ENCODE measurements around the gene MOXD1.
A peak's percentile ranks its signal among the peaks of the same experiment; 100 is the strongest.

The MOXD1 gene

DNA sequence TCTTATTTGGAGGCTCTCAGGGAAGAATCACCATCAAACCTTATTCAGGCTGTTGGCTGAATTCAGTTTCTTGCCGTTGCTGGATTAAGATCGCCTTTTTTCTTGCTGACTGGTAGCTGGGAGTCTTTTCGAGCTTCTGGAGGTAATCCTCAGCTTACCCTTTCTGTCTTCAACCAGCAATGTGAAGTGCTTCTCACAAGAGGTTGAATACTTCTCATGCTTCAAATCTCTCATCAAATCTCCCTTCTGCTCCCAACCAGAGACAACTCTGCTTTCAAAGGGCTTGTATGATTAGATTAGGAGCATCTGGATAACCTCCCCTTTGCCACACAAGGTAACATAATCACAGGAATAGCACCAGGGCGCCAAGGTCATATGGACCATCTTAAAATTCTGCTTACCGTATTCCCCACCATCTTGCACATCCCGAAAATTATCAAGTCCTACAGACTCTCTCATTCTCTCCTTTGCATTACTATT lies 137.2 kb downstream of the MOXD1 start:
- H3K4me3 ChIP-seq (replicated peaks; ENCODE audit: low read depth, low read length): no peak overlapping the region
- no peak for TF ChIP-seq CTCF (IDR thresholded peaks at IDR 0.05; ENCODE audit: low read depth, low read length, missing control alignments)
- DNase-seq (ENCODE audit: extremely low read depth, low read depth): no peak

GRCh38 chr6:132261354-132261753 lies 139.9 kb downstream of the MOXD1 start:
- no peak overlapping the region for H3K4me3 ChIP-seq (replicated peaks; ENCODE audit: low read depth, low read length)
- no peak for DNase-seq (ENCODE audit: extremely low read depth, low read depth)
- no peak for TF ChIP-seq CTCF (IDR thresholded peaks at IDR 0.05; ENCODE audit: low read depth, low read length, missing control alignments)

DNA sequence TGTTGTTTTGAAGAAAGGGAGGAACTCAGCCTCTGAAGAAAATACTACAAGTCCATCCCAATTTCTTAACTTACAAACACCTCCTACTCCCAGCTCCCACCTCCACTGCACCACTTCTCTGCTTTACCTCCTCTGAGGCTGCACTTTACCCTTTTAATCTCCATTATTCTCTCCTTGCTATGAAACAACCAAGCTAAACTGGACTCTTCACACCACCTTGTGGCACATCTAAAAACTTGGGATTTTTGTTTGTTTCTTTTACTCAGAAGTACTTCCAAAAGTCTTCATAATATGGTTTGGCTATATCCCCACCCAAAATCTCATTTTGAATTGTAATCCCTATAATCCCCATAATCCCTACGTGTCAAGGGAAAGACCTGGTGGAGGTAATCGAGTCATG lies 142.2 kb downstream of the MOXD1 start:
- DNase-seq (ENCODE audit: extremely low read depth, low read depth): peak; percentile 12
- TF ChIP-seq CTCF (IDR thresholded peaks at IDR 0.05; ENCODE audit: low read depth, low read length, missing control alignments): peak; percentile 37
- H3K4me3 ChIP-seq (replicated peaks; ENCODE audit: low read depth, low read length): no peak overlapping the region

DNA sequence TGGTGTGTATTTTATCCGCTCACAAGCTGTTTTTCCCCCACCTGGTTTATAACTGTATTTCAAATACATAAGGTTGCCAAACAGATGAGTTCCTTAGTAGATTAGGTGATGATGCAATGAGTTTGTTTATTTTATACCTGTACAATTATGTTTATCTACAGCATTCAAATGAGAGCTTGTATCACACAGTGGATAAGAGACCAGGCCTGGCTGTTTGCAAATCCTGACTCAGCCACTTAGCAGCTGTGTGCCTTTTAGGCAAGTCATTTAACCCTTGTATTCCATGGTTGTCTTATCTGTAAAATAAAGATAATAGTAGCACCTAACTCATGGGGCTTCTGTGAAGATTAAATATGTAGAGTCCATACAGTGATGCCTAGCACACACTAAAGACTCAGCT lies 143.7 kb downstream of the MOXD1 start:
- H3K4me3 ChIP-seq (replicated peaks; ENCODE audit: low read depth, low read length): no peak overlapping the region
- DNase-seq (ENCODE audit: extremely low read depth, low read depth): no peak
- no peak for TF ChIP-seq CTCF (IDR thresholded peaks at IDR 0.05; ENCODE audit: low read depth, low read length, missing control alignments)

DNA sequence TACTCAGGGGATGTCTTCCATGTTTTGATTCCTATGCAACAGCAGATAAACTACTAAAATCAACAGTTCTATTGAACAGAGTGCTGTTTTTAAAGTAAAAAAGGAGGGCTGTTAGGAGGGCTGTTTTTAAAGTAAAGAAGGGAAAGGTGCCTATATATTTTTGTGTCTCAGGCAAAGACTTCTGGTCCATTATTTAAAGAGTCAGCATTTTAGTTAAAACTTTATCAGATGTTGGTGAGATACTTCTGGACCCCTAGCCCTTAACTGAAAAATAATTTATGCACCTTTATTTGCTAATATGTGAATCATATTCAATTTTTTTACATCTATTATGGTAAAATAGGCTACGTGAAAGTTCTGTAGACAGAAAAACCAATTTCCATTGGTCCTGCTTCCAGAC lies 144.8 kb downstream of the MOXD1 start:
- H3K4me3 ChIP-seq (replicated peaks; ENCODE audit: low read depth, low read length): no peak overlapping the region
- no peak for TF ChIP-seq CTCF (IDR thresholded peaks at IDR 0.05; ENCODE audit: low read depth, low read length, missing control alignments)
- DNase-seq (ENCODE audit: extremely low read depth, low read depth): no peak

GRCh38 chr6:132253906-132254305 lies 147.4 kb downstream of the MOXD1 start:
- TF ChIP-seq CTCF (IDR thresholded peaks at IDR 0.05; ENCODE audit: low read depth, low read length, missing control alignments): no peak
- DNase-seq (ENCODE audit: extremely low read depth, low read depth): no peak
- no peak overlapping the region for H3K4me3 ChIP-seq (replicated peaks; ENCODE audit: low read depth, low read length)

DNA sequence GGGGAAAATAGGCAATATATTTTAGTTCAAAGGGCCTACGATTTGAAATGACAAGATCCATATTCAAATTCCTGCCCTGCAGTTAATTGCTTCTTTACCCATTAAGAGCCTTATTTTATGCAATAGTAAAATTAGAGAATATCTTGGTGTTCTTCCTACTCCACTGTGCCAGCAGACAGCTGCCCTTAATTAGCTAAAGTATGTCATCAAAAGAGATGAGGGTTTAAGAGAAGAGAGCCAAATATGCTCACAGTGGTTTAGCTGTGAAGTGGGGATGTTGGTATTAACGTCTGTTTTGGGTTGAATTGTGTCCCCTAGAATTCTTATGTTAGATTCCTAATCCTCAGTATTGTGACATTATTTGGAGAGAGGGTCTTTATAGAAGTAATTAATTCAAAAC lies 148.1 kb downstream of the MOXD1 start:
- no peak for TF ChIP-seq CTCF (IDR thresholded peaks at IDR 0.05; ENCODE audit: low read depth, low read length, missing control alignments)
- no peak overlapping the region for H3K4me3 ChIP-seq (replicated peaks; ENCODE audit: low read depth, low read length)
- DNase-seq (ENCODE audit: extremely low read depth, low read depth): no peak

Measured in HFF-Myc (cell line).